DND-41 (cell line): ENCODE results near the gene TP53I13.

Source experiments
- ATAC-seq: fragments of 200-7000 bp; cut with Tn5 transposase; 3 replicates; pipeline ENCODE4 v1.9.1; 2021; ENCODE audit warnings: low read depth; ENCODE audit not compliant: insufficient read depth
- DNase-seq: peaks from one replicate; pipeline ENCODE4 v3.0.0-alpha.2; 2020
- H2AFZ ChIP-seq: 2 replicates; pipeline ENCODE4 v1.6.0; 2012; ENCODE audit warnings: low read depth, low read length
- H3K27ac ChIP-seq: 2 replicates; pipeline ENCODE4 v1.5.1; 2012; ENCODE audit warnings: low read length, inconsistent platforms
- H3K27me3 ChIP-seq: fragments of 200-600 bp; sonication (generic); 2 replicates; pipeline ENCODE4 v1.6.0; 2012; ENCODE audit warnings: low read length, mild to moderate bottlenecking, inconsistent platforms; ENCODE audit not compliant: insufficient read depth, poor library complexity
- H3K36me3 ChIP-seq: 2 replicates; pipeline ENCODE4 v1.5.1; 2012; ENCODE audit warnings: low read length, inconsistent platforms; ENCODE audit not compliant: insufficient read depth
- H3K4me1 ChIP-seq: 2 replicates; pipeline ENCODE4 v1.5.1; 2012; ENCODE audit warnings: mild to moderate bottlenecking, low read length; ENCODE audit not compliant: insufficient read depth
- H3K4me2 ChIP-seq: 2 replicates; pipeline ENCODE4 v1.6.0; 2012; ENCODE audit warnings: mild to moderate bottlenecking, moderate library complexity, low read length, inconsistent platforms; ENCODE audit not compliant: insufficient read depth
- H3K4me3 ChIP-seq, 2 experiments: fragments of 200-600 bp in 1 of 2; shearing (Covaris generic) in 1 of 2; 2 replicates each; pipeline ENCODE4 v1.5.1; 2012 to 2016; ENCODE audit warnings: inconsistent platforms in 2 of 2, low read length in 2 of 2, mild to moderate bottlenecking in 2 of 2, low read depth in 1 of 2, moderate library complexity in 1 of 2
- H3K79me2 ChIP-seq: 2 replicates; pipeline ENCODE4 v1.6.0; 2012; ENCODE audit warnings: low read length, inconsistent platforms; ENCODE audit not compliant: insufficient read depth
- H3K9ac ChIP-seq: 2 replicates; pipeline ENCODE4 v1.6.0; 2012; ENCODE audit warnings: low read depth, mild to moderate bottlenecking, inconsistent platforms, low read length, moderate library complexity
- H3K9me3 ChIP-seq: 2 replicates; pipeline ENCODE4 v1.5.1; 2012; ENCODE audit warnings: low read length, moderate library complexity, mild to moderate bottlenecking, inconsistent platforms; ENCODE audit not compliant: insufficient read depth, severe bottlenecking
- H4K20me1 ChIP-seq: 2 replicates; pipeline ENCODE4 v1.6.0; 2012; ENCODE audit warnings: low read length; ENCODE audit not compliant: insufficient read depth
- CTCF ChIP-seq: IDR thresholded peaks from 2 replicates; pipeline ENCODE4 v1.5.1; 2012; ENCODE audit warnings: borderline replicate concordance, low read length, moderate library complexity, mild to moderate bottlenecking; ENCODE audit not compliant: poor library complexity, severe bottlenecking; ENCODE audit errors: extremely low read depth
- EZH2 ChIP-seq: IDR thresholded peaks from 3 replicates; pipeline ENCODE4 v1.6.1; 2012; ENCODE audit warnings: borderline replicate concordance, low read depth, mild to moderate bottlenecking, moderate library complexity, low read length, inconsistent platforms; ENCODE audit not compliant: severe bottlenecking

Gene TP53I13

GRCh38 chr17:29612404-29613280 lies 44.1 kb downstream of the TP53I13 start:
- H3K36me3 ChIP-seq, result peaks cover 10% of the 10 kb centered on the region
- peaks cover 25% of the 10 kb centered on the region for H3K4me1 ChIP-seq
- H4K20me1 ChIP-seq, result peaks cover 28% of the 10 kb centered on the region
- no peaks in the 10 kb centered on the region for H3K9me3 ChIP-seq
- no peak overlapping the region for H2AFZ ChIP-seq
- H3K4me2 ChIP-seq, result no peak overlapping the region
- ATAC-seq, result no peak
- H3K79me2 ChIP-seq, result no peaks in the 10 kb centered on the region
- TF ChIP-seq CTCF (no peak), EZH2 (no peak)
- DNase-seq, result no peak
- H3K27me3 ChIP-seq, result peaks cover 12% of the 10 kb centered on the region
- H3K27ac ChIP-seq, result no peak overlapping the region
- no peak overlapping the region for H3K9ac ChIP-seq
- no peak overlapping the region for H3K4me3 ChIP-seq

GRCh38 chr17:29613352-29613837 lies 44.9 kb downstream of the TP53I13 start:
- no peaks in the 10 kb centered on the region for H3K79me2 ChIP-seq
- no peaks in the 10 kb centered on the region for H3K9me3 ChIP-seq
- ATAC-seq (no peak), DNase-seq (no peak)
- peaks cover 12% of the 10 kb centered on the region for H3K27me3 ChIP-seq
- peaks cover 24% of the 10 kb centered on the region for H4K20me1 ChIP-seq
- H3K4me2 ChIP-seq, result no peak overlapping the region
- no peak overlapping the region for H2AFZ ChIP-seq
- H3K27ac ChIP-seq, result no peak overlapping the region
- no peak overlapping the region for H3K4me3 ChIP-seq
- peaks cover 33% of the 10 kb centered on the region for H3K4me1 ChIP-seq
- TF ChIP-seq EZH2 (no peak), CTCF (peak; percentile 3)
- H3K9ac ChIP-seq, result no peak overlapping the region
- peaks cover 10% of the 10 kb centered on the region for H3K36me3 ChIP-seq

- Histone ChIP-seq H3K9me3 (no peaks in the 10 kb centered on the region), H3K4me1 (peaks cover 34% of the 10 kb centered on the region), H3K27ac (no peak overlapping the region), H3K27me3 (peaks cover 12% of the 10 kb centered on the region), H3K4me3 (no peak overlapping the region), H3K36me3 (peaks cover 10% of the 10 kb centered on the region), H3K9ac (no peak overlapping the region), H3K4me2 (no peak overlapping the region), H3K79me2 (no peaks in the 10 kb centered on the region), H4K20me1 (peaks cover 21% of the 10 kb centered on the region), H2AFZ (no peak overlapping the region)
- TF ChIP-seq CTCF (no peak), EZH2 (no peak)
- no peak for DNase-seq
- no peak for ATAC-seq
Measured at GRCh38 chr17:29613856-29614255, 45.4 kb downstream of the TP53I13 start.
